GM12878 (cell line): ENCODE measurements around the gene HTR2B. TPM values are rescaled to one million over a fixed set of nuclear protein-coding genes. Genes with fewer than 3 reads are reported as not detected.

Source experiments
- ATAC-seq: fragments of 200-7000 bp; cut with Tn5 transposase; 3 replicates; pipeline ENCODE4 v1.9.1; 2020; ENCODE audit warnings: mild to moderate bottlenecking, moderate library complexity
- BruUV-seq: library from RNA; stranded (reverse); fragments of 400-500 nt; replicated peaks from 2 replicates; lab custom pipeline; 2021; lab: Mats Ljungman, UMichigan
- CTCF ChIA-PET: fragments of 300-600 bp; sonication (Branson Sonifier 250); formaldehyde crosslinking; extraction: SDS; loops from one replicate; lab custom pipeline; 2021; ENCODE audit warnings: inconsistent platforms; lab: Yijun Ruan, JAX
- POLR2A ChIA-PET: fragments of 350-600 bp; formaldehyde crosslinking; extraction: SDS; loops from one replicate; lab custom pipeline; 2021; ENCODE audit warnings: inconsistent platforms; lab: Charles Lee
- RAD21 ChIA-PET: fragments of 300-600 bp; sonication (Branson Sonifier 250); formaldehyde crosslinking; loops from one replicate; lab custom pipeline; 2023; ENCODE audit warnings: antibody characterized with exemption; ENCODE audit not compliant: unreplicated experiment; lab: Charles Lee
- SMC1A ChIA-PET: fragments of 300-600 bp; sonication (Branson Sonifier 250); formaldehyde crosslinking; loops from one replicate; lab custom pipeline; 2023; ENCODE audit not compliant: unreplicated experiment, uncharacterized antibody; lab: Charles Lee
- DNase-seq: peaks from one replicate; pipeline ENCODE4 v3.0.0-alpha.2; 2011; ENCODE audit warnings: low read depth, low spot score
- FAIRE-seq: peaks from 3 replicates; lab custom pipeline; 2011; peaks lifted over from hg19 to GRCh38; lab: Jason Lieb, UNC
- H2AFZ ChIP-seq: 2 replicates; pipeline ENCODE4 v1.6.0; 2011; ENCODE audit warnings: low read depth, low read length, control low read depth; ENCODE audit not compliant: control insufficient read depth
- H3K27ac ChIP-seq: 2 replicates; pipeline ENCODE4 v1.5.1; 2011; ENCODE audit warnings: control low read depth; ENCODE audit not compliant: control insufficient read depth, insufficient read depth
- H3K27me3 ChIP-seq, 2 experiments: replicated peaks in 1 of 2; 2 replicates each; pipeline versions ENCODE4 v1.6.0 to v1.6.1; 2011; ENCODE audit warnings: low read length in 1 of 2; ENCODE audit not compliant: control insufficient read depth in 2 of 2, insufficient read depth in 2 of 2
- H3K36me3 ChIP-seq, 2 experiments: 2 replicates each; pipeline ENCODE4 v1.5.1; 2011; ENCODE audit warnings: low read length in 1 of 2; ENCODE audit not compliant: control insufficient read depth in 2 of 2, insufficient read depth in 2 of 2
- H3K4me1 ChIP-seq: 2 replicates; pipeline ENCODE4 v1.6.1; 2011; ENCODE audit warnings: mild to moderate bottlenecking, low read length, moderate library complexity, mixed read lengths; ENCODE audit not compliant: control insufficient read depth, insufficient read depth
- H3K4me2 ChIP-seq: 2 replicates; pipeline ENCODE4 v1.6.0; 2011; ENCODE audit warnings: control low read depth; ENCODE audit not compliant: control insufficient read depth, insufficient read depth
- H3K4me3 ChIP-seq: fragments of 200-600 bp; sonication (generic); 2 replicates; pipeline ENCODE4 v1.5.1; 2016
- H3K79me2 ChIP-seq: 2 replicates; pipeline ENCODE4 v1.6.0; 2011; ENCODE audit warnings: low read length; ENCODE audit not compliant: control insufficient read depth, insufficient read depth
- H3K9ac ChIP-seq: 2 replicates; pipeline ENCODE4 v1.8.0; 2011; ENCODE audit warnings: low read length, control low read depth, mixed read lengths; ENCODE audit not compliant: control insufficient read depth, insufficient read depth
- H3K9me3 ChIP-seq: replicated peaks from 3 replicates; pipeline ENCODE4 v1.5.1; 2011; ENCODE audit warnings: mild to moderate bottlenecking, low read length; ENCODE audit not compliant: control insufficient read depth, insufficient read depth
- H4K20me1 ChIP-seq: 2 replicates; pipeline ENCODE4 v1.6.0; 2011; ENCODE audit not compliant: control insufficient read depth, insufficient read depth
- CHD1 ChIP-seq: IDR thresholded peaks from 2 replicates; pipeline ENCODE4 v1.6.1; 2012; ENCODE audit warnings: low read depth, low read length, improper control_type of control experiment
- ESRRA ChIP-seq: IDR thresholded peaks from 2 replicates; pipeline ENCODE4 v1.6.1; 2012; ENCODE audit warnings: mild to moderate bottlenecking, low read length, improper control_type of control experiment
- IRF4 ChIP-seq: IDR thresholded peaks from 2 replicates; pipeline ENCODE4 v1.6.1; 2011; ENCODE audit warnings: low read depth, low read length
- MTA2 ChIP-seq: fragments of 450-650 bp; IDR thresholded peaks from 2 replicates; pipeline ENCODE4 v1.6.1; 2016; ENCODE audit warnings: low read depth, mild to moderate bottlenecking, moderate library complexity
- POLR2AphosphoS5 ChIP-seq: IDR thresholded peaks from 2 replicates; pipeline ENCODE4 v1.6.1; 2011; ENCODE audit warnings: mild to moderate bottlenecking, low read length, inconsistent platforms
- SRF ChIP-seq, 2 experiments: IDR thresholded peaks; 2 replicates each; pipeline ENCODE4 v1.6.1; 2011; ENCODE audit warnings: low read depth in 2 of 2, low read length in 2 of 2, mild to moderate bottlenecking in 1 of 2, moderate library complexity in 1 of 2
- SUZ12 ChIP-seq: fragments of 200-600 bp; sonication (generic); IDR thresholded peaks from one replicate; pipeline ENCODE4 v1.6.1; 2018; ENCODE audit warnings: antibody characterized with exemption, mild to moderate bottlenecking; ENCODE audit not compliant: unreplicated experiment
- WGBS: methylation state at CpG from one replicate; pipeline ENCODE4 v1.1.6; 2016; ENCODE audit warnings: low lambda C conversion rate; ENCODE audit not compliant: insufficient replicate concordance, insufficient coverage; ENCODE audit errors: missing lambda C conversion rate; 5-methylcytosine and 5-hydroxymethylcytosine counted together
- in situ Hi-C: fragments of 300-500 bp; cut with MboI; formaldehyde crosslinking; loops from 9 replicates; pipeline ENCODE4 v1.14.3; 2018; ENCODE audit warnings: mixed read lengths
- intact Hi-C: fragments of 100-400 bp; cut with micrococcal nuclease; formaldehyde crosslinking; loops from one replicate; pipeline ENCODE4 v1.14.2; 2022; ENCODE audit not compliant: unreplicated experiment
- polyA plus RNA-seq, 11 experiments: library from polyadenylated mRNA; depleted of rRNA in 4 of 11; unstranded in 6 of 11; stranded (reverse) in 5 of 11; fragments of >200 nt; fragmentation: Nextera tagmentation in 4 of 11; fragmentation: Illumina TruSeq in 1 of 11; extraction: Ambion mirVana in 4 of 11; extraction: Trizol in 1 of 11; gene quantifications; 1 replicate in 1 of 11; 2 replicates in 10 of 11; pipeline versions ENCODE4 v1.2.1 to v1.2.3, GENCODE V29; 2011 to 2016; ENCODE audit warnings: inconsistent platforms in 2 of 11, missing spikeins in 2 of 11, low read depth in 1 of 11
- total RNA-seq, 4 experiments: library from RNA; depleted of rRNA in 3 of 4; stranded (reverse); fragments of >200 nt in 3 of 4; fragmentation: Illumina TruSeq in 1 of 4; extraction: Trizol in 1 of 4; gene quantifications; 2 replicates each; pipeline versions ENCODE4 v1.2.1 to v1.2.3, GENCODE V29; 2013 to 2021
- TF ChIP-seq, protein P1 (sequence below): fragments of 150-350 bp; IDR thresholded peaks from 2 replicates; pipeline ENCODE4 v1.6.1; 2014; ENCODE audit warnings: mild to moderate bottlenecking, low read depth, low read length

HTR2B gene
- total and polyA plus RNA-seq, 10 of the 15 experiments (the other 5 are each of a cell fraction or from before 2014, with no cell fraction given), result 0.03 to 1.2 (median 0.15) TPM

- Histone ChIP-seq H3K4me2 (no peak overlapping the region), H3K4me3 (no peak overlapping the region), H4K20me1 (no peaks in the 10 kb centered on the region), H3K79me2 (no peaks in the 10 kb centered on the region), H2AFZ (no peak overlapping the region), H3K27ac (no peak overlapping the region), H3K9me3 (no peaks in the 10 kb centered on the region), H3K4me1 (peaks cover 8% of the 10 kb centered on the region; the same call in 1 of the 2 replicates), H3K9ac (no peak overlapping the region), H3K27me3 (no peaks in the 10 kb centered on the region), H3K36me3 (peaks cover 9 to 19% of the 10 kb centered on the region in 2 experiments)
- no peak for FAIRE-seq
- no TSS peak for BruUV-seq
- ATAC-seq, result no peak
- in situ Hi-C loops, result no loop called here
- ChIA-PET SMC1A (interaction anchor here (0.7 kb wide), 1 partner anchor 10 kb away, joined by 3 read pairs; no protein-coding TSS in a partner anchor), POLR2A (interaction anchor here (0.7 kb wide), 1 partner anchor 23 kb away, joined by 4 read pairs; no protein-coding TSS in a partner anchor), RAD21 (no interaction called here), CTCF (no interaction called here)
- TF ChIP-seq ESRRA (no peak), CHD1 (no peak), MTA2 (no peak), SRF (IDR thresholded peaks at IDR 0.05; ENCODE audit: low read depth in 2 of 2, low read length in 2 of 2) (no peak), SUZ12 (no peak), IRF4 (no peak), POLR2AphosphoS5 (no peak)
- TF ChIP-seq, protein P1, sequence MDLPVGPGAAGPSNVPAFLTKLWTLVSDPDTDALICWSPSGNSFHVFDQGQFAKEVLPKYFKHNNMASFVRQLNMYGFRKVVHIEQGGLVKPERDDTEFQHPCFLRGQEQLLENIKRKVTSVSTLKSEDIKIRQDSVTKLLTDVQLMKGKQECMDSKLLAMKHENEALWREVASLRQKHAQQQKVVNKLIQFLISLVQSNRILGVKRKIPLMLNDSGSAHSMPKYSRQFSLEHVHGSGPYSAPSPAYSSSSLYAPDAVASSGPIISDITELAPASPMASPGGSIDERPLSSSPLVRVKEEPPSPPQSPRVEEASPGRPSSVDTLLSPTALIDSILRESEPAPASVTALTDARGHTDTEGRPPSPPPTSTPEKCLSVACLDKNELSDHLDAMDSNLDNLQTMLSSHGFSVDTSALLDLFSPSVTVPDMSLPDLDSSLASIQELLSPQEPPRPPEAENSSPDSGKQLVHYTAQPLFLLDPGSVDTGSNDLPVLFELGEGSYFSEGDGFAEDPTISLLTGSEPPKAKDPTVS, result no peak
- intact Hi-C loops, result no loop called here
- 82% methylated on average over 4 of the region's 4 CpGs for WGBS
- DNase-seq, result no peak
These were observed 38.7 kb upstream of the HTR2B start for GRCh38 chr2:231163414-231164095.
